Measurements from ENCODE around the gene ABCC8.

Gene ABCC8

GRCh38 chr11:17347676-17348075 lies 129.0 kb downstream of the ABCC8 start (continued):
- no peak for TF ChIP-seq KLF17 (tag by site-specific recombination; IDR thresholded peaks at IDR 0.05)
- no peak for TF ChIP-seq IKZF3 (tag by site-specific recombination; IDR thresholded peaks at IDR 0.05)
- no peak for TF ChIP-seq PRDM4 (tag by site-specific recombination; IDR thresholded peaks at IDR 0.05)
- no peak for TF ChIP-seq ZNF639 (tag by site-specific recombination; IDR thresholded peaks at IDR 0.05)

GRCh38 chr11:17343907-17344306 lies 132.7 kb downstream of the ABCC8 start:
- no peaks in the 10 kb centered on the region for H3K4me1 ChIP-seq (ENCODE audit: control insufficient read depth, insufficient read depth, low read length)
- no peak overlapping the region for H3K27ac ChIP-seq (ENCODE audit: extremely low read depth, low read depth, low read length)
- ChIA-PET CTCF (interaction anchor here (2.2 kb wide), 1 partner anchor 10 kb away, joined by 12 read pairs; no protein-coding TSS in a partner anchor), POLR2A (no interaction called here)
- H3K36me3 ChIP-seq (ENCODE audit: control insufficient read depth in 2 of 2, insufficient read depth in 1 of 2, low read length in 2 of 2) = no peaks in the 10 kb centered on the region
- H3K9me3 ChIP-seq (ENCODE audit: control insufficient read depth, insufficient read depth, low read depth, low read length) = no peaks in the 10 kb centered on the region
- TF ChIP-seq GLIS1 (tag by site-specific recombination; IDR thresholded peaks at IDR 0.05) (peak; percentile 17; the same call in 1 of the 2 replicates), ZFP3 (tag by site-specific recombination; IDR thresholded peaks at IDR 0.05; ENCODE audit: low read depth) (no peak)
- H3K4me3 ChIP-seq (ENCODE audit: low read depth, low read length) = no peak overlapping the region

GRCh38 chr11:17343257-17343656 lies 133.4 kb downstream of the ABCC8 start:
- TF ChIP-seq ZNF221 (tag by site-specific recombination; IDR thresholded peaks at IDR 0.05; ENCODE audit: borderline replicate concordance) (no peak), ZNF335 (tag by site-specific recombination; conservative IDR thresholded peaks at IDR 0.05) (no peak), ZNF645 (tag by site-specific recombination; IDR thresholded peaks at IDR 0.05) (no peak), ZNF239 (tag by site-specific recombination; IDR thresholded peaks at IDR 0.05) (no peak)

More at GRCh38 chr11:17343257-17343656, 133.4 kb downstream of the ABCC8 start:
- no peaks in the 10 kb centered on the region for H3K36me3 ChIP-seq (ENCODE audit: control insufficient read depth in 2 of 2, insufficient read depth in 1 of 2, low read length in 2 of 2)
- POLR2A ChIA-PET = no interaction called here
- no peaks in the 10 kb centered on the region for H3K9me3 ChIP-seq (ENCODE audit: control insufficient read depth, insufficient read depth, low read depth, low read length)
- no peak overlapping the region for H3K4me3 ChIP-seq (ENCODE audit: low read depth, low read length)
- no peak overlapping the region for H3K27ac ChIP-seq (ENCODE audit: extremely low read depth, low read depth, low read length)
- CTCF ChIA-PET = no interaction called here
- H3K4me1 ChIP-seq (ENCODE audit: control insufficient read depth, insufficient read depth, low read length) = no peaks in the 10 kb centered on the region
